Measurements from ENCODE around the gene CLDN9. TPM values are rescaled to one million over a fixed set of nuclear protein-coding genes. Genes with fewer than 3 reads are reported as not detected.

Gene CLDN9
- total and polyA plus RNA-seq, 9 of the 15 experiments (the other 6 are each of a cell fraction or from before 2014, with no cell fraction given) = 0.12 to 0.44 (median 0.22) TPM; not detected in 4

- FAIRE-seq (no peak), ATAC-seq (no peak), DNase-seq (ENCODE audit: extremely low read depth in 1 of 4, low spot score in 3 of 4) (no peak)
- in situ Hi-C loops (cut with MboI) (no loop called here), intact Hi-C loops (cut with micrococcal nuclease) (no loop called here)
- peaks cover 9 to 92% of the 10 kb centered on the region in 2 experiments; a peak in 4 of 5 replicates for H3K4me1 ChIP-seq (replicated peaks in 1 of 2; ENCODE audit: control insufficient read depth in 2 of 2, insufficient read depth in 2 of 2, low read length in 2 of 2)
- peaks cover 78% of the 10 kb centered on the region; the same call in 2 of the 3 replicates for H3K36me3 ChIP-seq (ENCODE audit: control insufficient read depth, insufficient read depth, low read length)
- TF ChIP-seq POLR2A (conservative IDR thresholded peaks at IDR 0.05) (peak; percentile 11; the same call in 1 of the 2 replicates), TFAP4 (CRISPR knock-in tag; IDR thresholded peaks at IDR 0.05; ENCODE audit: borderline replicate concordance) (0 out of 2 replicates have a peak, but pooled peaks have one; percentile 21), ATF3 (IDR thresholded peaks at IDR 0.05) (no peak), ATF3 (CRISPR knock-in tag; conservative IDR thresholded peaks at IDR 0.05) (no peak), GABPA (tag; conservative IDR thresholded peaks at IDR 0.05; ENCODE audit: low read depth) (no peak), FOXP4 (CRISPR knock-in tag; IDR thresholded peaks at IDR 0.05; ENCODE audit: borderline replicate concordance) (no peak), SFPQ (IDR thresholded peaks at IDR 0.05; ENCODE audit: low read depth, low read length) (no peak), POLR2G (IDR thresholded peaks at IDR 0.05; ENCODE audit: low read depth, low read length) (peak; percentile 78), RBFOX2 (IDR thresholded peaks at IDR 0.05; ENCODE audit: low read depth, low read length) (peak; percentile 73), SUPT5H (IDR thresholded peaks at IDR 0.05) (peak; percentile 12; the same call in 1 of the 2 replicates)
- POLR2A ChIA-PET = interaction anchor here (0.5 to 2.1 kb wide), 6 partner anchors 8 to 171 kb away, joined by 3 to 17 read pairs (median 3); partner anchors contain the start of gene PKMYT1
- peaks cover 3% of the 10 kb centered on the region for H3K9me1 ChIP-seq (ENCODE audit: control insufficient read depth, insufficient read depth, low read length)
- no peak overlapping the region for H3K4me2 ChIP-seq (ENCODE audit: insufficient read depth, low read length)
- H3K27ac ChIP-seq (ENCODE audit: extremely low read depth, low read depth, low read length) = 0 out of 3 replicates have a peak overlapping the region, but pooled peaks have one; percentile 28
- H3K9ac ChIP-seq (ENCODE audit: insufficient read depth in 1 of 2, low read depth in 2 of 2, low read length in 2 of 2) = peak overlapping the region in 1 of 2 experiments; percentile 81; a peak in 2 of 4 replicates
- CTCF ChIA-PET (ENCODE audit: low intra/inter-chr PET ratio) = no interaction called here
- WGBS (ENCODE audit: insufficient coverage, low coverage, missing lambda C conversion rate) = 86% methylated on average over 11 of the region's 17 CpGs
- no peak overlapping the region for H3K4me3 ChIP-seq
- H3K9me3 ChIP-seq (replicated peaks; ENCODE audit: control insufficient read depth, insufficient read depth, low read depth, low read length) = no peaks in the 10 kb centered on the region
- H2AFZ ChIP-seq (ENCODE audit: low read depth, low read length) = no peak overlapping the region
- no peaks in the 10 kb centered on the region for H3K27me3 ChIP-seq (ENCODE audit: control insufficient read depth in 2 of 2, insufficient read depth in 2 of 2, low read length in 2 of 2)
- no TSS peak for BruUV-seq (replicated peaks)
- peaks cover 25% of the 10 kb centered on the region for H4K20me1 ChIP-seq (replicated peaks; ENCODE audit: control insufficient read depth, insufficient read depth, low read length)
- peaks cover 46% of the 10 kb centered on the region for H3K79me2 ChIP-seq (ENCODE audit: control insufficient read depth, insufficient read depth, low read length)
These were observed 39.0 kb upstream of the CLDN9 start for GRCh38 chr16:2973605-2974318.
